ENCODE measurements around the gene PAIP2B.
A peak's percentile ranks its signal among the peaks of the same experiment; 100 is the strongest.
"Not testable (repeated sequence)": the region's sequence is repeated elsewhere in the genome, so short reads cannot be mapped to it uniquely, and the experiment has no call there.

PAIP2B gene

DNA sequence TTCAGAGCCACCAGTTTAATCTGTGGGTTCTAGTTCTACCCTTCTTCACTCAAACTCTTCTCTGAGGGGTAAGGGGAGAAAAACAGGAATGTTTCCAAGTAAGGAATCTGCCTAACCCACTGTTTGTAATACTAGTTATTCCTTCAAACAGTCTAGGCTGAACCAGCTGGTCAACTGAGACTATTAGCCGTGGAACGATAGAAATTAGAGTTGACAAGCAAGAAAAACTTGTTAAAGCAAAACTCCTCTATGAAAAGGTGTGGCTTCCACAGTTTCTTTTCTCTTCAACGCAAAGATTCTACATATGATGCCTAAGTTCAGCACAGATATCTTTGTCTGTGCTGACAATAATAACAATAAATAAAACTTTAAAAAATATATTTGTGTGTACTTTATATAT is 11.5 kb downstream of the PAIP2B start:
- DNase-seq, result no peak

DNA sequence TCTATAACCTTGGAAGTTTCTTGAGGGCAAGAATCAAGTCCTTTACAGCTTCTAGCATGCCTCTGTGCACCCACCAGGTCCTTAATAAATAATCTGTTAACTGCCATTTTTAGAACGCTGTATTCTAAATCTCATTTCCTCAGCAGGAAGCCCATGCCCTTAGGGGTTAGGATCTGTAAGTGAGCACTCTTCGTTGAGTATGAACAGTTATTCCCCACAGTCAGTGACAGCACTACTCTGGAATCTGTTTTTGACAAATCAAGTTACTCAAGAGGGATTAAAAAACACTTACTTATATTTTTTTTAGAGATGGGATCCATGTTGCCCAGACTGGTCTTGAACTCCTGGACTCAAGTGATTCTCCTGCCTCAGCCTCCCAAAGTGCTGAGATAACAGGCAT is 14.6 kb downstream of the PAIP2B start:
- no peak for DNase-seq

- DNase-seq, result no peak
Observed at GRCh38 chr2:71210292-71210691, 16.6 kb downstream of the PAIP2B start.

- no peak for DNase-seq
Observed at GRCh38 chr2:71208756-71209155, 18.1 kb downstream of the PAIP2B start.

GRCh38 chr2:71207601-71208000 is 19.3 kb downstream of the PAIP2B start:
- no peak for DNase-seq

DNA sequence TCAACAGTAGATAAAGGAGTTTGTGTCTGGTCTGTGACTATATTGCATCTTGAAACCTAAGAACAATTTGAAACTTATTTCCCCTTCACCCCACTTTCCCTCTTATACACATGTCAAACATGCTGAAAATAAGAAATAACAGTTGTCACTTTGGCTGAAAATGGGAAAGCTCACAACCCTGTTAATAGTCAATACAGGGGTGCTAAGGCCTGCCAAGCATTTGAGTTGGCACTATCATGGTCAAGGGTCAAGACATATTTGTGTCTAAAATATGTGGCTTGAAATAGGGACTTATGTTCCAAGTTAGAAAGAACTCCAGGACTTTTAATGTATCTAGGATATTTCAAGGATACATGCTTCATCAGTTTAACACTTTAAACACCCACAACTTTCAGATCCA is 20.6 kb downstream of the PAIP2B start:
- no peak for DNase-seq

DNA sequence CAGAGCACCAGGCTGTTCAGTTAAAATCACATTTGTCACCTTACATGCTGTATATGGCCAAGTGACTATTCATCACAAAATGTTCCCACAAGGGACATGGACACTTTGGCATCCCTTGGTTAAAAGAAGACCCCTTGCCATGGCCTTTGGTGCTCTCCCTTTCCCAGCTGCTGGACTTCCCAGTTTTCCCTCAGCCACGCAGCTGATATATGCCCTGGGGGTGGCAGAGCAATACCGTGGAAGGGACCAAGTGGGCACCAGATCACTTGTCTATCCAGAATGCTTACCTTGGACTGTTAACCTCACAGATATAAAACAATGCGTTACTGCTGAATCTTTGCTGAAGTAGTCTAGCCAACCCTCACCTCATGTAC is 35.3 kb downstream of the PAIP2B start:
- no peak for DNase-seq

DNA sequence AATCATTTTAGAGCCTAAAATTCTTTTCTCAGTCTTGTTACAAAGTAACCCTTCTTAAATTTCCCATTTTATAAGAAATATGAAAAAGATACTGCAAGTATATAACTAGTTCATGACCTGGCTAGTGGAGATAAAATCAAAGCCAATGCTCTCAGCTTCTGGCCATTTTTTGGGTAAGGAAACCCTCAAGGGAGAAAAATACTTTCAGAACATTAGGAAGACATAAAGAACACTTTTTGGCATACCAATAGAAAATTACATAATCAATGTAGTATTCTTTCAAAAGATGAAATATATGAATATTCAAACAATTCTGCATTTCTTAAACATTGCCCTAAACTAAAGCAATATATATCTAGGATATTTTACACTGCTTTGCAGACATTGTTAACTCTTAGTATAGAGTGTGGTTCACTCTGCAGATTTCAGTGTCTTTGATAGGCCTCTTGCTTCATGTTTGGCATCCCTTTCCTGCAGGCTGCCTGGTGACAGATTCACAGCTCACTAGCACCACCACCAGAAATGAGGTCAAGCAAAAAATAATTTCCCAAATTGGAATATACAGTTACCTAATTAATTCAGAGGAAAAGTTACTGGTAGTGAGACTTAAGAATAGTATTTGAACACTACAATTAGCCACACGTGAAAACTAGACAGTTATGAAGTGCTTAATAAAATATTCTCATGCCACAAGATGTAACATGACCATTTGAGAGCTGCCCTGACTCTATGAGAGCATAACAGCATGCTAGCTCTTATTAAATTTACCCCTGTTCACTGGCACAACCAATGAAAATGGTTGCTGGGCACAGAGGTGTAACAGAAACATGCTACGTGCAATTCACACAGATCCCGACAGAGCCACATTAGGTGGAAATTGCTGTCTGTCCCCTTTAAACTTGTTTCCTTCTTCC is 36.0 kb downstream of the PAIP2B start:
- peak; percentile 33 to 52 for DNase-seq

DNA sequence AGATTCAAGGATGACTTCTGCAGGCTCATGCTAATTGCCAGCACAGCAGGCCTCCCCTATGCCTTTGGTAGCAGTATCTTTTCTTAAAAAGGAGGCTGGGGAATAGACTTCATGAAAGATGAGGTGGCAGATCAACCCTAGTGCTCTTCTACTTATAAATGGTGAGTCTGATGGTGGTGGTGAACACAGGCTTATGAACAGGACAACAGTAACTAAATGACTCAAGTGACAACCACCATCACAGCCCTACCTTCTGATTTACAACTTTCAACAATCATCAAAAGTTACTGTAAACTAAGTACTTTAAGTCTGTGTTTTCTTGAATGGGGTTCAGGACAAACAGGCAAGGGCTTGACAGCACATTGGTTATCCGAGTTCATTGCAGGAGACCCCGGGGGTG is 39.3 kb downstream of the PAIP2B start:
- no peak for DNase-seq

GRCh38 chr2:71186973-71187372 is 39.9 kb downstream of the PAIP2B start:
- DNase-seq, result no peak

DNA sequence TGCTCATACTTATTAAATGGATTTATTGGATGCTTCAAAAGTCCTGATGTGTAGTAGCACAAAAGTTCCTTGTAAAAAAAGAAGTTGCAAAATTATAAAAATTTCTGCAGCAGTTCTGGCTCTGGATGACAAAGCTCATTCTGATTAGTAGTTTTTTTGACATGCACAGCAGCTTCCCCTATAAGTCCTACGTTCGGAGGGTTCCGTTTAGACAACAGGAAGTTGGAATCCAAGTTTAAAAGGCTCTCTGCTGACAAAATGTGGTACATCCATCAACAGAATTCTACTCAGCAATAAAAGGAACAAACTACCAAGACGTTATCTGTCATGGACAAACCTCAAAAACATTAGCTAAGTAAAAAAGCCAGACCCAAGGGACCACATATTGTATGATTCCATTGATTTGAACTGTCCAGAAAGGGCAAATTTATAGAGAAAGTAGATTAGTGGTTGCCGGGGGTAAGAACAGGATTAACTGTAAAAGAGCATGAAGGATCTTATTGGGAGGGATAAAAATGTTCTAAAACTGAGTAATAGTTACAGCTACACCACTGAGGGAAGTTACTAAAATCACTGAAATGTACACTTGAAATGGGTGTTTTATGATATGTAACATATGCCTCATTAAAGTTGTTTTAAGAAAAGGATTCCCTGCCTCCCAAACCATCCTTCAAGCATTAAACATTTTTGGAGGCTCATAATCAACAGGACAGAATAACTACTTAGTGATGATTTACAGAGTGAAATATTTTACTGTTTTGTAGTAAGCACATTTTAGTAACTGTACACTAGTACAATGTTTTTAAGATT is 43.4 kb downstream of the PAIP2B start:
- DNase-seq, result not testable (repeated sequence)

GRCh38 chr2:71181316-71181715 is 45.6 kb downstream of the PAIP2B start:
- no peak for DNase-seq

- not testable (repeated sequence) for DNase-seq
Observed at GRCh38 chr2:71178836-71179235, 48.1 kb downstream of the PAIP2B start.

DNA sequence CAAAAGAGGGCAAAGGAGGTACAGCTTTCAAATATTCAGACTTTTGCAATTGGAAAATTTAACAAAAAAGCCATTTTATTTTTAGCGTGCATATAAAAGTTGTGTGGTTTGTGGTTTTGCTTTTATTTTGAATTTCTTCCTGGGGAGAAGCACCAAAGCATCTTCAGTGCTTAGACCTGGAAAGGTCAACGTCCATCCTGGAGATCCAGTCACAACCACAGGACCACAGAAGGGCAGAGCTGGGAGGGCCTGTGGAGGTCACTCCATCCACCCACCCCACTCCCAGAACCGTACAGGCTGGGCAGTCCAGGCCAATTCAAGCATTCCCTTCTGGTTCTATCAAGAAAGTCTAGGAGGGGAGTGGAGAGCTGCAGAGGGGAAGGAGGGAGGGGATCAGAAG is 52.7 kb downstream of the PAIP2B start:
- no peak for DNase-seq

DNA sequence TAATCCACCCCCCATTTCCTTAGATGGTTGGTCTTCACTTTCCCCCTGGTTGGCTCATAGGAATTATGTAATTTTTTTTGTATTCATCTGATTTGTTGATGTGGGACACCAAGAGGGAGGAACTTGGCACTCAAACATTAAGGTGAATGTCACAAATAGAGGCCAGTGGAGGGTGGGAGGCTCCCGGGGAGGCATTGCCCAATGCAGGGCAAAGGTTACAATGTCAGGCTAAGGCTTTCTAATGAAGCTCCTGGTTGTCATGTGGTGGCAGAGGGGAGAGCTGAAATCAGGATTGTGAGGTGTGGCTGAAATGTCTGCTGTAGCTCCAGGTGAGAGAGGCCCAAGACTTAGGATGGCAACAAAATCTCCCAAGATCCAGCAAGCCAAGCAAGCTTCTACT is 53.8 kb downstream of the PAIP2B start:
- DNase-seq, result no peak

DNA sequence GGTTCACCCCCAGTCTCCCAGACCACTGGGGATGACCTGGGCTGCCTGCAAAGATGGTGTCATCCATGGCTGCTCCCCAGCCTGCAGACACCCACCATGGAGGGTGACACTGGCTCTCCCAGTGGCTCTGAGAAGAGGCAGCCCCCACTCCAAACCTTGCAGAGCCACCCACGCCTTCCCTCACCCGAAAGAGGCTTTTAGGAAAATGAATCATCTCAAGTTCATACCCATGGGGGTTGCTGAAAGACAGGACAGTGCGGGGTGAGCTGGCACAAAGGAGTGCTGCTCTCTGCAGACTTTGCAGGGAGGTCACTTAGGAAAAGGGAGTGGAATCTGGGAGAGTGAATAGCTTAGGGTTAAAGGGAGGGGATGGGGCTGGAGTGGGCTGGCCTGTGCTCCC is 60.1 kb downstream of the PAIP2B start:
- no peak for DNase-seq

- peak in 1 of 2 experiments; percentile 8 for DNase-seq
Observed at GRCh38 chr2:71157124-71157793, 69.6 kb downstream of the PAIP2B start.

DNA sequence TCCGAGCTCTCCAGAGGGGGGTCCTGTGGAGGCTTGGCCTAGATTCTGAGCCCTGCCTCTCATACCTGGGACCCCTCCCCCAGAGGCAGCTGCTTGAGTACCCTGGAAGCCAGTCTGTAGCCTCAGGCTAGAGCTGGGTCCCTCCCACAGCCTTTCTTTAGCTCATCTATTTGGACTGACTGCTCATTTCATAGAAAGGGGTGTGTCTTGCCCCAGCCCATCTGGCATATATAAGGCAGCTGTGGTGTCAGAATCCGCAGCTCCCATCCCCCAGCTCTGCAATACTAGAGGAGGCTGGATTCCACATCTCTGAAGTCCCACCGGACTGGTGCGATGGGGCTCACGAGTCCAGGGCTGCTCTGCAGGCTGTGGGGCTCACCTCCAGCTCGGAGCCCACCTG is 70.3 kb downstream of the PAIP2B start:
- DNase-seq, result no peak

DNA sequence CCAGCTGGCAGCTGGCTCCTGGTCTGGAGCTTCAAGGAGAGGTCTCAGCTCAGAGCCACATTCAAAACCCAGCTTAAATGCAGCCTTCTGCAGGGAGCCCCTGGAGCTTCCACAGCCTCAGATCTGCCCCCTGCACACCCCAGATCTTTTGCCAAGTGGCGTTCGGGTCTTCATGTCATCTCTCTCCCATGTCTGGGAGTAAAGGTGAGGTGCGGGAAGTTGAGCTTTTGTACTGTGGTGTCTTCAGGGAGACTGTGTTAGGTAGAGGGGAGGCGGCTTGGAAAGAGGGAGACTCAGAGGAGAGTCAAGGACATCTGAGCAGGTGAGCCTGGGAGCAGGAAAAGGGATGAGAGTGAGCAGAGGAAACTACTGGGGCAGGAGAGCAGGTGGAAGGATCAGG is 71.1 kb downstream of the PAIP2B start:
- no peak for DNase-seq

- peak; percentile 28 to 41 for DNase-seq
Observed at GRCh38 chr2:71154798-71155197, 72.1 kb downstream of the PAIP2B start.

DNA sequence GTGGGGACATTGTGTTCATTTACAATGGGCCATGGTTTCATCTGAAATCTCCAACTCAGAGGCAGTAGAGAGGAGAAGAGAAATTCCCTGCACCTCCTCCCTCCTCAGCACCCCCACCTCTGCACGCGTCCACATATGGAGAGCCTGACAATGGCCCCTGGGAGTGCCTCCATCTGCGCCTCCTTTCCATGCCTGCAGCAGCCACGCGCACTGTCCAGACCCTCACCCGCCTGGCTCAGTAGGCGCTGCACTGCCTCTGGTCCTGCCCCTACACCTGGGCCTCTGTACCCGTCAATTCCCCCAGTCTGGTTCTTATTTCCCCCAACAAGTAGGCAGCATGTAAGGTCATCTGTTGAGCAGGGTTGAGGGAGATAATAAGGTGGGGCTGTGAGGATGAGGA is 72.6 kb downstream of the PAIP2B start:
- DNase-seq, result no peak

DNA sequence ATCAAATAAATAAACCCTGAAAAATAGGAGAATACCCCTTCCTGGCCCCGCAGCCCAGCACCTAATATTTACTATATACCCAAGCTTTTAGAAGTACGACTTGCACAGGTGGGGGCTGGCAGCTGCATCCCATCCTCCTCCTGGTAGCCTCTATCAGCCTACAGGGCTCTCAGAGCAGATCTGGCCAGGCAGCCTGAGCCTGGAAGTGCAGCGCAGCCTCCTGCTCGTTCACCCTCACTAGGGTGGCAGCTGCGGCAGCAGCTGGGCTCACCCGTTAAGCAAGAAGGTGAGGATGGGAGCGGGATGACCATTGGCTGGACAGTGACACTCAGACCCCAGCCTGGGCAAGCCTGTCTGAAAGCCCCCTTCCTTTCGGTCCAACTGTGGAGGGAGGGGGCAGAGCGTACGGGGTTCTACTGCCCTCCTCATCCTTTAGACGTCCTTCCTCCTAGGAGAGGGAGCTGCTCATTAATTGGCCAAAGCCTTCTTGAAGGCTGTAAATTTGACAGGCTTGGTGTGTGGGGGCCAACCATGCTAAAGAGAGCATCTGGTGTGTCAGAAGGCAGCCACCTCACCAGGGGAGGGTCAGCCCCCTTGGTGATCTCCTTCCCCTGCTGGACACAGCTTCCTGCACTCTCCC is 73.2 kb downstream of the PAIP2B start:
- no peak for DNase-seq

- DNase-seq, result no peak
Observed at GRCh38 chr2:71151620-71152019, 75.3 kb downstream of the PAIP2B start.
